Uterus (tissue), 2 donors: ENCODE data around the gene MAP3K6.

Experiments
- CTCF ChIP-seq, 4 experiments: fragments of 200-600 bp in 2 of 4; fragments of 450-650 bp in 2 of 4; sonication (generic) in 2 of 4; IDR thresholded peaks; one replicate each; pipeline ENCODE4 v1.5.1; 2016 to 2019; ENCODE audit warnings: antibody characterized with exemption in 4 of 4, mild to moderate bottlenecking in 2 of 4, moderate library complexity in 1 of 4
- POLR2A ChIP-seq, 2 donors: fragments of 450-650 bp; IDR thresholded peaks; one replicate each; pipeline ENCODE4 v1.6.1; 2016; ENCODE audit warnings: antibody characterized with exemption in 2 of 2, mild to moderate bottlenecking in 1 of 2, moderate library complexity in 1 of 2

GRCh38 chr1:27367160-27367650 is 444 bp upstream of the MAP3K6 start:
- no peak for TF ChIP-seq CTCF (IDR thresholded peaks at IDR 0.05)
- no peak for TF ChIP-seq POLR2A (IDR thresholded peaks at IDR 0.05)
